Measurements from ENCODE around the gene PCARE.

GRCh38 chr2:29108225-29108624, 33.9 kb upstream of the PCARE start:
- TF ChIP-seq, protein P1, sequence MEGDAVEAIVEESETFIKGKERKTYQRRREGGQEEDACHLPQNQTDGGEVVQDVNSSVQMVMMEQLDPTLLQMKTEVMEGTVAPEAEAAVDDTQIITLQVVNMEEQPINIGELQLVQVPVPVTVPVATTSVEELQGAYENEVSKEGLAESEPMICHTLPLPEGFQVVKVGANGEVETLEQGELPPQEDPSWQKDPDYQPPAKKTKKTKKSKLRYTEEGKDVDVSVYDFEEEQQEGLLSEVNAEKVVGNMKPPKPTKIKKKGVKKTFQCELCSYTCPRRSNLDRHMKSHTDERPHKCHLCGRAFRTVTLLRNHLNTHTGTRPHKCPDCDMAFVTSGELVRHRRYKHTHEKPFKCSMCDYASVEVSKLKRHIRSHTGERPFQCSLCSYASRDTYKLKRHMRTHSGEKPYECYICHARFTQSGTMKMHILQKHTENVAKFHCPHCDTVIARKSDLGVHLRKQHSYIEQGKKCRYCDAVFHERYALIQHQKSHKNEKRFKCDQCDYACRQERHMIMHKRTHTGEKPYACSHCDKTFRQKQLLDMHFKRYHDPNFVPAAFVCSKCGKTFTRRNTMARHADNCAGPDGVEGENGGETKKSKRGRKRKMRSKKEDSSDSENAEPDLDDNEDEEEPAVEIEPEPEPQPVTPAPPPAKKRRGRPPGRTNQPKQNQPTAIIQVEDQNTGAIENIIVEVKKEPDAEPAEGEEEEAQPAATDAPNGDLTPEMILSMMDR (IDR thresholded peaks at IDR 0.05; ENCODE audit: low read length) = no peak
- no peak for TF ChIP-seq EZH2phosphoT487 (IDR thresholded peaks at IDR 0.05; ENCODE audit: low read length)
- no peak for TF ChIP-seq EZH2 (optimal IDR thresholded peaks at IDR 0.05; ENCODE audit: low read depth, low read length)
